ENCODE measurements around the gene PPFIA3. TPM values are rescaled to one million over a fixed set of nuclear protein-coding genes. Genes with fewer than 3 reads are reported as not detected.

Gene PPFIA3
- total RNA-seq, 1 donor: 2.2 TPM

- no peak overlapping the region for H3K4me3 ChIP-seq (ENCODE audit: low read depth, low read length)
- no peak for DNase-seq (ENCODE audit: low read depth)
- TF ChIP-seq CTCF (IDR thresholded peaks at IDR 0.05; ENCODE audit: insufficient read depth, low read depth, low read length): no peak
Measured at GRCh38 chr19:49110567-49110966, 8.8 kb upstream of the PPFIA3 start.

- no peak for DNase-seq (ENCODE audit: low read depth)
- no peak for TF ChIP-seq CTCF (IDR thresholded peaks at IDR 0.05; ENCODE audit: insufficient read depth, low read depth, low read length)
Measured at GRCh38 chr19:49111218-49111998, 7.9 kb upstream of the PPFIA3 start.

GRCh38 chr19:49113762-49114629 is 5.3 kb upstream of the PPFIA3 start, which contains the start of gene LIN7B:
Gene LIN7B (plus strand): TSS chr19:49114370. CDS start chr19:49114405, 35 bp downstream.
- peak; percentile 58 for DNase-seq (ENCODE audit: low read depth)
- H3K4me3 ChIP-seq (ENCODE audit: low read depth, low read length): peak within 1 kb of the TSS; percentile 79
- TF ChIP-seq CTCF (IDR thresholded peaks at IDR 0.05; ENCODE audit: insufficient read depth, low read depth, low read length): peak; percentile 31

More at GRCh38 chr19:49111218-49111998, 7.9 kb upstream of the PPFIA3 start:
- no peak overlapping the region for H3K4me3 ChIP-seq (ENCODE audit: low read depth, low read length)

GRCh38 chr19:49114630-49115363 is 4.5 kb upstream of the PPFIA3 start:
- DNase-seq (ENCODE audit: low read depth): peak; percentile 52
- no peak for TF ChIP-seq CTCF (IDR thresholded peaks at IDR 0.05; ENCODE audit: insufficient read depth, low read depth, low read length)
- peak overlapping the region; percentile 79 for H3K4me3 ChIP-seq (ENCODE audit: low read depth, low read length)

- TF ChIP-seq CTCF (IDR thresholded peaks at IDR 0.05; ENCODE audit: insufficient read depth, low read depth, low read length): no peak
- DNase-seq (ENCODE audit: low read depth): no peak
- H3K4me3 ChIP-seq (ENCODE audit: low read depth, low read length): no peak overlapping the region
Measured at GRCh38 chr19:49116544-49116943, 2.8 kb upstream of the PPFIA3 start.

Data from fibroblast of villous mesenchyme (primary cell).